Transverse colon (tissue), 4 donors: ENCODE data around the gene ARHGEF40. TPM values are rescaled to one million over a fixed set of nuclear protein-coding genes. Genes with fewer than 3 reads are reported as not detected.
A peak's percentile ranks its signal among the peaks of the same experiment; 100 is the strongest.

Experiments
- DNase-seq: peaks from one replicate; pipeline ENCODE4 v3.0.0-alpha.2; 2019
- H3K27ac ChIP-seq, 4 donors: fragments of 200-600 bp; sonication (generic); 2 replicates each; pipeline ENCODE4 v1.5.1; 2016 to 2018; ENCODE audit warnings: inconsistent platforms in 4 of 4
- H3K27me3 ChIP-seq: fragments of 200-600 bp; sonication (generic); 2 replicates; pipeline ENCODE4 v1.5.1; 2017; ENCODE audit warnings: inconsistent platforms
- H3K36me3 ChIP-seq, 4 donors: fragments of 200-600 bp; sonication (generic); 2 replicates each; pipeline ENCODE4 v1.5.1; 2017 to 2019; ENCODE audit warnings: inconsistent platforms in 4 of 4
- H3K4me1 ChIP-seq, 4 donors: fragments of 200-600 bp; sonication (generic); 2 replicates each; pipeline ENCODE4 v1.5.1; 2017 to 2020; ENCODE audit warnings: inconsistent platforms in 4 of 4
- H3K4me3 ChIP-seq, 4 donors: fragments of 200-600 bp; sonication (generic); 1 replicate in 1 of 4; 2 replicates in 3 of 4; pipeline versions ENCODE4 v1.5.1 to v1.6.1; 2017 to 2019; ENCODE audit warnings: inconsistent platforms in 4 of 4
- H3K9me3 ChIP-seq, 2 donors: fragments of 200-600 bp; sonication (generic); 2 replicates each; pipeline ENCODE4 v1.5.1; 2017 to 2019; ENCODE audit warnings: inconsistent platforms in 2 of 2
- EP300 ChIP-seq: sonication (generic); formaldehyde crosslinking; IDR thresholded peaks from one replicate; pipeline ENCODE4 v1.6.1; 2017; ENCODE audit warnings: antibody characterized with exemption, low read depth
- POLR2A ChIP-seq: fragments of 450-650 bp; IDR thresholded peaks from one replicate; pipeline ENCODE4 v1.6.1; 2016; ENCODE audit warnings: antibody characterized with exemption, mild to moderate bottlenecking, moderate library complexity
- POLR2AphosphoS5 ChIP-seq, 3 donors: sonication (generic); formaldehyde crosslinking; IDR thresholded peaks; one replicate each; pipeline ENCODE4 v1.6.1; 2016; ENCODE audit warnings: antibody characterized with exemption in 3 of 3
- WGBS, 2 donors: methylation state at CpG; one replicate each; pipeline ENCODE4 v1.1.5; 2018; ENCODE audit warnings: low coverage in 1 of 2; 5-methylcytosine and 5-hydroxymethylcytosine counted together
- in situ Hi-C, 4 donors: fragments of 200-750 bp; cut with MboI; loops; one replicate each; pipeline versions ENCODE4 v1.15.0 to v1.15.1; 2017; ENCODE audit warnings: low sequenced_read_pairs in 3 of 4, low pct_ligation_motif_present in 1 of 4, low pct_unique_long_range_greater_than_20kb in 1 of 4
- intact Hi-C: fragments of 100-400 bp; cut with DNase I; formaldehyde crosslinking; loops from one replicate; pipeline ENCODE4 v1.15.1; 2023; ENCODE audit warnings: low total_unique reads
- total RNA-seq, 4 donors: library from RNA; depleted of rRNA; stranded (reverse); fragments of >200 nt; gene quantifications; one replicate each; pipeline ENCODE4 v1.1.0, GENCODE V29; 2016
- TF ChIP-seq, protein P1 (sequence below), 5 experiments: fragments of 200-600 bp in 3 of 5; fragments of 450-650 bp in 2 of 5; sonication (generic) in 3 of 5; IDR thresholded peaks; 1 replicate in 2 of 5; 2 replicates in 3 of 5; pipeline ENCODE4 v1.5.1; 2016 to 2017; ENCODE audit warnings: antibody characterized with exemption in 5 of 5, inconsistent platforms in 3 of 5, mild to moderate bottlenecking in 2 of 5, moderate library complexity in 1 of 5

ARHGEF40 gene
- total RNA-seq, 4 donors from 2014 or later = 55.6 to 138 (median 62.2) TPM

- in situ Hi-C loops (loop anchor here in 2 of 4 donors (10.0 kb wide), 1 partner anchor 73 kb away; no protein-coding TSS in a partner anchor), intact Hi-C loops (no loop called here)
- Histone ChIP-seq H3K4me3 (no peak overlapping the region), H3K27ac (peak overlapping the region in 3 of 4 donors; percentile 24 to 64 (median 28)), H3K9me3 (no peaks in the 10 kb centered on the region), H3K27me3 (no peaks in the 10 kb centered on the region), H3K36me3 (peaks cover 0 to 37% (median 13%) of the 10 kb centered on the region in 4 donors), H3K4me1 (peaks cover 0 to 46% (median 26%) of the 10 kb centered on the region in 4 donors)
- no peak for TF ChIP-seq POLR2A
- no peak for TF ChIP-seq EP300
- no peak for TF ChIP-seq POLR2AphosphoS5 (IDR thresholded peaks at IDR 0.05)
- TF ChIP-seq, protein P1, sequence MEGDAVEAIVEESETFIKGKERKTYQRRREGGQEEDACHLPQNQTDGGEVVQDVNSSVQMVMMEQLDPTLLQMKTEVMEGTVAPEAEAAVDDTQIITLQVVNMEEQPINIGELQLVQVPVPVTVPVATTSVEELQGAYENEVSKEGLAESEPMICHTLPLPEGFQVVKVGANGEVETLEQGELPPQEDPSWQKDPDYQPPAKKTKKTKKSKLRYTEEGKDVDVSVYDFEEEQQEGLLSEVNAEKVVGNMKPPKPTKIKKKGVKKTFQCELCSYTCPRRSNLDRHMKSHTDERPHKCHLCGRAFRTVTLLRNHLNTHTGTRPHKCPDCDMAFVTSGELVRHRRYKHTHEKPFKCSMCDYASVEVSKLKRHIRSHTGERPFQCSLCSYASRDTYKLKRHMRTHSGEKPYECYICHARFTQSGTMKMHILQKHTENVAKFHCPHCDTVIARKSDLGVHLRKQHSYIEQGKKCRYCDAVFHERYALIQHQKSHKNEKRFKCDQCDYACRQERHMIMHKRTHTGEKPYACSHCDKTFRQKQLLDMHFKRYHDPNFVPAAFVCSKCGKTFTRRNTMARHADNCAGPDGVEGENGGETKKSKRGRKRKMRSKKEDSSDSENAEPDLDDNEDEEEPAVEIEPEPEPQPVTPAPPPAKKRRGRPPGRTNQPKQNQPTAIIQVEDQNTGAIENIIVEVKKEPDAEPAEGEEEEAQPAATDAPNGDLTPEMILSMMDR (IDR thresholded peaks at IDR 0.05) = no peak
- no peak for DNase-seq
- WGBS, 2 donors = 38 to 53% methylated on average over 4 to 19 of the region's 19 CpGs
Measured at GRCh38 chr14:21087294-21088091, 17.4 kb downstream of the ARHGEF40 start.

DNA sequence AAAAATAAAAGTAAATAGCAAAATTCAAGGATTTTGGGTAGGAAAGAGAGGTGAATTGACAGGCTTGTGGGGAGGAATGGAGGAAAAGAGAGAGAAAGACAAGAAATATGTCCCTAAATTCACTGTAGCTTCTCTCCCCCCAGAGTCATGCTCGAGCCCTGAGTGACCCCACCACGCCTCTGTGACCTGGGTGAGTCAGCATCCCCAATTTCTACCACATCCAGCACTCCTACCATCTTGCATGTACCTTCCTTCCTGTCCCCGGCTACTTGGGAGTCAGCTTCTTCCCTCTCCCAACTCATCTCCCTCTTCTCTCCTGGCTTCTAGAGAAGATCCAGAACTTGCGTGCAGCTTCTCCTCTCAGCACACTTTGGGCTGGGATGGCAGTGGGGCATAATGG lies 18.6 kb downstream of the ARHGEF40 start:
- intact Hi-C loops = no loop called here
- TF ChIP-seq EP300 = no peak
- no peak for TF ChIP-seq POLR2A
- TF ChIP-seq POLR2AphosphoS5 (IDR thresholded peaks at IDR 0.05) = no peak
- TF ChIP-seq, protein P1 (IDR thresholded peaks at IDR 0.05) = no peak

GRCh38 chr14:21089271-21089670 lies 19.2 kb downstream of the ARHGEF40 start:
- Histone ChIP-seq H3K4me3 (no peak overlapping the region), H3K27ac (peak overlapping the region; percentile 54 to 65 (median 62)), H3K36me3 (peaks cover 0 to 26% (median 9%) of the 10 kb centered on the region in 4 donors), H3K9me3 (no peaks in the 10 kb centered on the region), H3K4me1 (peaks cover 0 to 54% (median 32%) of the 10 kb centered on the region in 4 donors), H3K27me3 (no peaks in the 10 kb centered on the region)
- 56 to 59% methylated on average over 1 of the region's 1 CpG for WGBS, 2 donors
- in situ Hi-C loops (loop anchor here in 2 of 4 donors (10.0 kb wide), 1 partner anchor 74 kb away; no protein-coding TSS in a partner anchor), intact Hi-C loops (no loop called here)
- no peak for DNase-seq
- TF ChIP-seq POLR2A = no peak
- TF ChIP-seq EP300 = no peak
- TF ChIP-seq, protein P1 (IDR thresholded peaks at IDR 0.05) = no peak
- TF ChIP-seq POLR2AphosphoS5 (IDR thresholded peaks at IDR 0.05) = no peak

More for the DNA sequence above, 18.6 kb downstream of the ARHGEF40 start:
- in situ Hi-C loops = loop anchor here in 2 of 4 donors (10.0 kb wide), 1 partner anchor 74 kb away; no protein-coding TSS in a partner anchor
- WGBS, 2 donors = 40 to 67% methylated on average over 4 of the region's 4 CpGs
- peaks cover 0 to 30% (median 10%) of the 10 kb centered on the region in 4 donors for H3K36me3 ChIP-seq
- no peak overlapping the region for H3K4me3 ChIP-seq
- no peaks in the 10 kb centered on the region for H3K27me3 ChIP-seq
- no peaks in the 10 kb centered on the region for H3K9me3 ChIP-seq
- DNase-seq = no peak
- H3K27ac ChIP-seq = peak overlapping the region; percentile 24 to 65 (median 62)
- H3K4me1 ChIP-seq = peaks cover 0 to 48% (median 31%) of the 10 kb centered on the region in 4 donors

- H3K9me3 ChIP-seq = no peaks in the 10 kb centered on the region
- H3K4me1 ChIP-seq = peaks cover 0 to 52% (median 31%) of the 10 kb centered on the region in 4 donors
- H3K27ac ChIP-seq = peak overlapping the region; percentile 50 to 65 (median 56)
- DNase-seq = no peak
- 58% methylated on average over 5 of the region's 5 CpGs; no CpG with 5 or more reads in 1 of the 2 donors for WGBS, 2 donors
- no peaks in the 10 kb centered on the region for H3K27me3 ChIP-seq
- no peak overlapping the region for H3K4me3 ChIP-seq
- in situ Hi-C loops (loop anchor here in 2 of 4 donors (10.0 kb wide), 1 partner anchor 75 kb away; no protein-coding TSS in a partner anchor), intact Hi-C loops (no loop called here)
- peaks cover 0 to 21% (median 9%) of the 10 kb centered on the region in 4 donors for H3K36me3 ChIP-seq
- TF ChIP-seq, protein P1 (IDR thresholded peaks at IDR 0.05) = no peak
- no peak for TF ChIP-seq POLR2A
- TF ChIP-seq POLR2AphosphoS5 (IDR thresholded peaks at IDR 0.05) = no peak
- no peak for TF ChIP-seq EP300
Measured at GRCh38 chr14:21089877-21090193, 19.7 kb downstream of the ARHGEF40 start.
